Measurements from ENCODE around the gene PPP3R1.

PPP3R1 gene

GRCh38 chr2:68252400-68253218, at the start of gene PPP3R1:
PPP3R1 (minus strand) TSS chr2:68252532; CDS start chr2:68252127, 405 bp downstream.
- peak; percentile 90 for DNase-seq

GRCh38 chr2:68295516-68295915, 43.2 kb upstream of the PPP3R1 start:
- no peak for DNase-seq

GRCh38 chr2:68294913-68295312, 42.6 kb upstream of the PPP3R1 start:
- no peak for DNase-seq

GRCh38 chr2:68294187-68294586, 41.9 kb upstream of the PPP3R1 start:
- DNase-seq = no peak

- DNase-seq = no peak
Measured at GRCh38 chr2:68293755-68294154, 41.4 kb upstream of the PPP3R1 start.

- no peak for DNase-seq
Measured at GRCh38 chr2:68293024-68293423, 40.7 kb upstream of the PPP3R1 start.

- no peak for DNase-seq
Measured at GRCh38 chr2:68292108-68292710, 39.9 kb upstream of the PPP3R1 start.

GRCh38 chr2:68291314-68291713, 39.0 kb upstream of the PPP3R1 start:
- no peak for DNase-seq

GRCh38 chr2:68290901-68291300, 38.6 kb upstream of the PPP3R1 start:
- no peak for DNase-seq

GRCh38 chr2:68287580-68288441, 35.5 kb upstream of the PPP3R1 start:
- DNase-seq = no peak

- DNase-seq = no peak
Measured at GRCh38 chr2:68284896-68285295, 32.6 kb upstream of the PPP3R1 start.

- no peak for DNase-seq
Measured at GRCh38 chr2:68283419-68283812, 31.1 kb upstream of the PPP3R1 start.

GRCh38 chr2:68282811-68283418, 30.6 kb upstream of the PPP3R1 start:
- DNase-seq = no peak

GRCh38 chr2:68280796-68281195, 28.5 kb upstream of the PPP3R1 start:
- DNase-seq = no peak

- no peak for DNase-seq
Measured at GRCh38 chr2:68280348-68280747, 28.0 kb upstream of the PPP3R1 start.

- no peak for DNase-seq
Measured at GRCh38 chr2:68279691-68280090, 27.4 kb upstream of the PPP3R1 start.

- no peak for DNase-seq
Measured at GRCh38 chr2:68278169-68278568, 25.8 kb upstream of the PPP3R1 start.

- no peak for DNase-seq
Measured at GRCh38 chr2:68274022-68274421, 21.7 kb upstream of the PPP3R1 start.

- no peak for DNase-seq
Measured at GRCh38 chr2:68272246-68272994, 20.1 kb upstream of the PPP3R1 start.

- DNase-seq = no peak
Measured at GRCh38 chr2:68266655-68267054, 14.3 kb upstream of the PPP3R1 start.

- no peak for DNase-seq
Measured at GRCh38 chr2:68263632-68264031, 11.3 kb upstream of the PPP3R1 start.

- DNase-seq = no peak
Measured at GRCh38 chr2:68258851-68259250, 6.5 kb upstream of the PPP3R1 start.

GRCh38 chr2:68256093-68256450, 3.7 kb upstream of the PPP3R1 start:
- DNase-seq = no peak

Data from NCI-H1105 (cell line).